Parathyroid adenoma (tissue), 2 donors: ENCODE measurements around the gene TACO1.

Experiments
- H2AFZ ChIP-seq: fragments of 300-600 bp; sonication (generic); one replicate; pipeline ENCODE4 v1.7.0; 2017; ENCODE audit warnings: antibody characterized with exemption, mild to moderate bottlenecking
- H3K27ac ChIP-seq: fragments of 300-600 bp; sonication (generic); one replicate; pipeline ENCODE4 v1.7.0; 2017
- H3K27me3 ChIP-seq: fragments of 300-600 bp; sonication (generic); one replicate; pipeline ENCODE4 v1.7.0; 2017; ENCODE audit warnings: low read length; ENCODE audit not compliant: control insufficient read depth, insufficient read depth
- H3K36me3 ChIP-seq: fragments of 300-600 bp; sonication (generic); one replicate; pipeline ENCODE4 v1.7.0; 2017; ENCODE audit warnings: low read length; ENCODE audit not compliant: control insufficient read depth, insufficient read depth
- H3K4me1 ChIP-seq: fragments of 300-600 bp; sonication (generic); one replicate; pipeline ENCODE4 v1.7.0; 2017; ENCODE audit warnings: control low read depth
- H3K4me2 ChIP-seq: fragments of 300-600 bp; sonication (generic); one replicate; pipeline ENCODE4 v1.7.0; 2017; ENCODE audit warnings: low read length
- H3K4me3 ChIP-seq: fragments of 300-600 bp; sonication (generic); one replicate; pipeline ENCODE4 v1.7.0; 2017; ENCODE audit warnings: low read depth, low read length
- H3K79me2 ChIP-seq: fragments of 300-600 bp; sonication (generic); one replicate; pipeline ENCODE4 v1.7.0; 2017; ENCODE audit warnings: control low read depth
- H3K9ac ChIP-seq: fragments of 300-600 bp; sonication (generic); one replicate; pipeline ENCODE4 v1.7.0; 2017; ENCODE audit warnings: mild to moderate bottlenecking
- H3K9me3 ChIP-seq: fragments of 300-600 bp; sonication (generic); one replicate; pipeline ENCODE4 v1.7.0; 2017; ENCODE audit warnings: low read length; ENCODE audit not compliant: control insufficient read depth
- TF ChIP-seq, protein P1 (sequence below): fragments of 300-600 bp; sonication (generic); IDR thresholded peaks from one replicate; pipeline ENCODE4 v1.7.0; 2017; ENCODE audit warnings: antibody characterized with exemption, mild to moderate bottlenecking
- donor health status: primary hyperparathyroidism.

TACO1 gene

DNA sequence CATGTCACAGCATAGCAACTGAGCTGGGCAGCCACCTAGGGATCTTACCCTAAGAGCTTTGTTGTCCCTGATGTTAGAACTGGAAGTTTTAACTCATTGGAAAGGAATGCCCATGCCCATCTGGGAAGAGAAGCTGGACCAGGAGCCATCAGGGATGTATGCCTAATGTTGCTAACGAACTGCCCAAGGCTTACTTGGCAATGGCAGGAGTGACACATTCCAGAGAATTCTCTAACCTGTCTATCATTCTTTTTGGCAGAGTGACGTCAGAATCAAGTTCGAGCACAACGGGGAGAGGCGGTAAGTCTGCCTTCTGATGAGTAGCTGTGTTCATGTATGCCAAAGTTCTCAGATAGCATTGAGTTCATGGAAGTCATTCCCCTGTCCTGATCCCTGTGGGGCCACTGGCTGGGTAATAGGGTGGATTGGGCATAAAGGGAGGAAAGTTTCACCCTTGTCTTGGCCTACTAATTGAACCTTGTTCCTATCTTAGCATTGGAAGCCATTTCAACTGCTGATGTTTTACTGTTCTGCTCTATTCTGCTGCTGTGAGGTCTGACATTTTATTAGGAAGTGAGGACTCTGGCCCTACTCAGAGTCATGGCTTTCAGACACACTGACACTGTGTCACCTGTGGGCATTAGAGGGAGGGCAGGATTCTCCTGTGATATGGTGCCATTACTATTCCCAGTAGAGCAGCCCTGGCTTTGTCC, 45.2 kb downstream of the TACO1 start:
- TF ChIP-seq, protein P1, sequence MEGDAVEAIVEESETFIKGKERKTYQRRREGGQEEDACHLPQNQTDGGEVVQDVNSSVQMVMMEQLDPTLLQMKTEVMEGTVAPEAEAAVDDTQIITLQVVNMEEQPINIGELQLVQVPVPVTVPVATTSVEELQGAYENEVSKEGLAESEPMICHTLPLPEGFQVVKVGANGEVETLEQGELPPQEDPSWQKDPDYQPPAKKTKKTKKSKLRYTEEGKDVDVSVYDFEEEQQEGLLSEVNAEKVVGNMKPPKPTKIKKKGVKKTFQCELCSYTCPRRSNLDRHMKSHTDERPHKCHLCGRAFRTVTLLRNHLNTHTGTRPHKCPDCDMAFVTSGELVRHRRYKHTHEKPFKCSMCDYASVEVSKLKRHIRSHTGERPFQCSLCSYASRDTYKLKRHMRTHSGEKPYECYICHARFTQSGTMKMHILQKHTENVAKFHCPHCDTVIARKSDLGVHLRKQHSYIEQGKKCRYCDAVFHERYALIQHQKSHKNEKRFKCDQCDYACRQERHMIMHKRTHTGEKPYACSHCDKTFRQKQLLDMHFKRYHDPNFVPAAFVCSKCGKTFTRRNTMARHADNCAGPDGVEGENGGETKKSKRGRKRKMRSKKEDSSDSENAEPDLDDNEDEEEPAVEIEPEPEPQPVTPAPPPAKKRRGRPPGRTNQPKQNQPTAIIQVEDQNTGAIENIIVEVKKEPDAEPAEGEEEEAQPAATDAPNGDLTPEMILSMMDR: no peak
- Histone ChIP-seq H3K27me3 (no peaks in the 10 kb centered on the region), H3K27ac (no peak overlapping the region), H3K4me3 (no peak overlapping the region), H3K36me3 (no peaks in the 10 kb centered on the region), H3K79me2 (peaks cover 28% of the 10 kb centered on the region), H3K4me2 (no peak overlapping the region), H3K9me3 (no peaks in the 10 kb centered on the region), H3K9ac (no peak overlapping the region), H2AFZ (no peak overlapping the region), H3K4me1 (no peaks in the 10 kb centered on the region)

DNA sequence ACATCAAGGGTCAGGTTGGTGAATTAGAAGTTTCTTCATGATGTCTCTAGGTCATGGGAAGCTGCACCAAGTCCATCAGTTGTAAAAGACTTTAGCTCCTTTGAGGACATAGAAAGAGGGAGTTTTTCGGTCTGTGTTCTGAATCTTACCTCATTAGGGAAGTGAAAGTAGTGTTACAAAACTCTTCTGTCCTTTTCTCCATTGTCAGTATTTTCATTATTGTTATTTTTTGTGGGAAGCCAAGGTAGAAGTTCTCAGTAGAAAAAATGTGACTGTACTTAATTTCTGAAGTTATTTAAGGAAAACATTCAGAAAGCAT, 45.8 kb downstream of the TACO1 start:
- Histone ChIP-seq H3K4me3 (no peak overlapping the region), H3K27me3 (no peaks in the 10 kb centered on the region), H3K9me3 (no peaks in the 10 kb centered on the region), H3K4me1 (no peaks in the 10 kb centered on the region), H3K4me2 (no peak overlapping the region), H3K9ac (no peak overlapping the region), H3K79me2 (peaks cover 28% of the 10 kb centered on the region), H2AFZ (no peak overlapping the region), H3K27ac (no peak overlapping the region), H3K36me3 (no peaks in the 10 kb centered on the region)
- TF ChIP-seq, protein P1: no peak

DNA sequence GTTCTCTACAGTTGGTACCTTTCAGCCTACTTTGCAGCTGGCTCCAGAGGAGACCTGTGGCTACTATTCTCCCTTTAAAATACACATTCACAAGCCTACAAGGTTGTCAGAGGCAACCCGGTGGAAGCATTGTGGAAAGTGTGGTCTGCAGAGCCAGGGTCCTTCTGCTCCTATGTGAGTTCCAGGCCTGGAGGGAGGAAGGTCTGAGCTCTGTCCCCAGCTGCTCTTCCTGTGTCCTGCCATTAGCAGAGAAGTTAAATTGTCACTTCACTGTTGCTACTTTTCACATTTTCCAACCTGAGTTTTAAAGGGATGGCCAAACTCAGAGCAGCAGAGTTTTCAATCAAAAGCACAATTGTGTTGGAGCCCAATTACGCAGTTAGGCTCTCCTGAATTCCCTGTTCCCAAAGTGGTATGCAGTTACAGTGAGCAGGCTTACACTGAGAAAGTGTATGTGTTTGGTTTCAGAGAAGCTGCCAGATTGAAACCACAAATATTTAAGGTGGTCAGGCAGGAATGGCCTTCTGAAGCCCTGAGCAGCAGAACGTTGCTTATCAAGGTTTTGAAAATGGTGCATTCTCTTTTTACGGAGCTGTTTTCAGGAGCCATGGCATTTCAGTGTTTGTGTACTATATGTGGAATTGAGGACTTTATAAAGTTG, 46.5 kb downstream of the TACO1 start:
- H3K79me2 ChIP-seq: peaks cover 26% of the 10 kb centered on the region
- H3K4me3 ChIP-seq: no peak overlapping the region
- H3K4me1 ChIP-seq: no peaks in the 10 kb centered on the region
- no peaks in the 10 kb centered on the region for H3K27me3 ChIP-seq
- H3K9me3 ChIP-seq: no peaks in the 10 kb centered on the region
- H3K4me2 ChIP-seq: no peak overlapping the region
- H3K27ac ChIP-seq: no peak overlapping the region
- no peak overlapping the region for H2AFZ ChIP-seq
- TF ChIP-seq, protein P1: no peak
- no peak overlapping the region for H3K9ac ChIP-seq
- no peaks in the 10 kb centered on the region for H3K36me3 ChIP-seq

DNA sequence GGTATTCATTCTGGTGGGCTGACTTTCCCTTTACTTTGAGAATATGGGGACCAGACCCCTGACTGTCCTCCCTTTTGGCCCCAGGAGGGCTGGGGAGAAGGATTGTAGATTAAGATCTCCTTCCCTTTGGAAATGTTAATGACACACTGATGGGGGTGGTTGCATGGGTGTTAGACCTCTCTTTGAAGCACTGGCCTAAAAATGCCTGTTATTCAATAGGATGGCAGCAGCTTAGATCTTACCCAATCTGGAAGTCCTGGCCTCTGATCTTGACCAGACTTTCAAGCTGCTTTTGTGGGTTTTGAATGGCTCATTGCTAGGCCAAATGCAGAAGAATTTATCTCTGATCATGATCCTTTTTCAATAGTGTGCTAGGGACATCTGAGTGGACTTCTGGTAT, 47.2 kb downstream of the TACO1 start:
- Histone ChIP-seq H2AFZ (no peak overlapping the region), H3K4me2 (no peak overlapping the region), H3K27me3 (no peaks in the 10 kb centered on the region), H3K9me3 (no peaks in the 10 kb centered on the region), H3K27ac (no peak overlapping the region), H3K36me3 (no peaks in the 10 kb centered on the region), H3K4me1 (no peaks in the 10 kb centered on the region), H3K9ac (no peak overlapping the region), H3K79me2 (peaks cover 26% of the 10 kb centered on the region), H3K4me3 (no peak overlapping the region)
- TF ChIP-seq, protein P1: no peak

DNA sequence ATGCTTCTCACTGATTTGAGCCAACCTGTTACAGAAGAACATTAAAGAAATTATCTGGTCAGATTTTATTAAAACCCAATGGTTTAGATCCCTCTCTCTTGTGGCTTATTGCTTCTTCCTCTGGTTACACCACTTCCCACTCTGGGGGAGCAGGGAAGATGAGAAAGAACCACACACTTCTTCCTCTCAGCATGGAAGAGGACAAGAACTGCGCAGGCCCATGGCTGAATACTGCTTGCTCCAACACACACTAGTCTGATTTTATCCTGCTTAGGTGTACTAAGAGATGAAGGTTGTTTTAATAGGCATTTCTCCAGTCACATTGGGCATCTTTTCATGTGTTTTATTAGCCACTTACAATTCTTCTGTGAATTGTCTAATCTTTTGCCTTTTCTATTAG, 49.1 kb downstream of the TACO1 start:
- no peak overlapping the region for H3K4me2 ChIP-seq
- no peak overlapping the region for H2AFZ ChIP-seq
- no peaks in the 10 kb centered on the region for H3K36me3 ChIP-seq
- TF ChIP-seq, protein P1: no peak
- no peaks in the 10 kb centered on the region for H3K27me3 ChIP-seq
- no peaks in the 10 kb centered on the region for H3K9me3 ChIP-seq
- peaks cover 17% of the 10 kb centered on the region for H3K79me2 ChIP-seq
- H3K4me3 ChIP-seq: no peak overlapping the region
- no peaks in the 10 kb centered on the region for H3K4me1 ChIP-seq
- H3K27ac ChIP-seq: no peak overlapping the region
- H3K9ac ChIP-seq: no peak overlapping the region
